ENCODE measurements around the gene C10orf90. TPM values are rescaled to one million over a fixed set of nuclear protein-coding genes. Genes with fewer than 3 reads are reported as not detected.

The C10orf90 gene
- total and polyA plus RNA-seq, 3 donors from 2014 or later = 4.3 to 17.6 (median 10.3) TPM

GRCh38 chr10:126576336-126576735 lies 94.2 kb downstream of the C10orf90 start:
- Histone ChIP-seq H3K36me3 (ENCODE audit: low read depth, missing control alignments) (no peaks in the 10 kb centered on the region), H3K4me1 (no peaks in the 10 kb centered on the region), H3K27me3 (no peaks in the 10 kb centered on the region), H3K9me3 (no peaks in the 10 kb centered on the region), H3K27ac (no peak overlapping the region), H3K4me3 (no peak overlapping the region)
- DNase-seq = no peak
- no peak for TF ChIP-seq POLR2A (IDR thresholded peaks at IDR 0.05)
- no peak for TF ChIP-seq CTCF (IDR thresholded peaks at IDR 0.05)
- intact Hi-C loops (cut with DNase I; ENCODE audit: low total_unique reads) = no loop called here
- WGBS, 2 donors = 91 to 100% methylated on average over 2 of the region's 2 CpGs

GRCh38 chr10:126570621-126571602 lies 99.6 kb downstream of the C10orf90 start:
- Histone ChIP-seq H3K36me3 (ENCODE audit: low read depth, missing control alignments) (no peaks in the 10 kb centered on the region), H3K27ac (no peak overlapping the region), H3K4me3 (no peak overlapping the region), H3K9me3 (no peaks in the 10 kb centered on the region), H3K4me1 (peaks cover 6% of the 10 kb centered on the region), H3K27me3 (no peaks in the 10 kb centered on the region)
- TF ChIP-seq CTCF (IDR thresholded peaks at IDR 0.05) = no peak
- no peak for TF ChIP-seq POLR2A (IDR thresholded peaks at IDR 0.05)
- intact Hi-C loops (cut with DNase I; ENCODE audit: low total_unique reads) = no loop called here
- no peak for DNase-seq
- WGBS, 2 donors = 65 to 68% methylated on average over 12 of the region's 12 CpGs

- no peak for TF ChIP-seq CTCF (IDR thresholded peaks at IDR 0.05)
- no peak for TF ChIP-seq POLR2A (IDR thresholded peaks at IDR 0.05)
- Histone ChIP-seq H3K27me3 (no peaks in the 10 kb centered on the region), H3K36me3 (ENCODE audit: low read depth, missing control alignments) (no peaks in the 10 kb centered on the region), H3K4me3 (no peak overlapping the region), H3K9me3 (no peaks in the 10 kb centered on the region), H3K27ac (no peak overlapping the region), H3K4me1 (peaks cover 6% of the 10 kb centered on the region)
- DNase-seq = no peak
- WGBS, 2 donors = 49 to 53% methylated on average over 4 of the region's 4 CpGs
- intact Hi-C loops (cut with DNase I; ENCODE audit: low total_unique reads) = no loop called here
These were observed 100.3 kb downstream of the C10orf90 start for GRCh38 chr10:126570245-126570570.

GRCh38 chr10:126569513-126570244 lies 100.8 kb downstream of the C10orf90 start:
- intact Hi-C loops (cut with DNase I; ENCODE audit: low total_unique reads) = no loop called here
- Histone ChIP-seq H3K27me3 (no peaks in the 10 kb centered on the region), H3K9me3 (no peaks in the 10 kb centered on the region), H3K4me3 (no peak overlapping the region), H3K36me3 (ENCODE audit: low read depth, missing control alignments) (no peaks in the 10 kb centered on the region), H3K4me1 (peaks cover 6% of the 10 kb centered on the region), H3K27ac (no peak overlapping the region)
- 27 to 35% methylated on average over 8 of the region's 8 CpGs for WGBS, 2 donors
- TF ChIP-seq CTCF (IDR thresholded peaks at IDR 0.05) (no peak), POLR2A (IDR thresholded peaks at IDR 0.05) (no peak)
- no peak for DNase-seq

All from testis (tissue), 3 donors.